A549 (cell line): ENCODE data around the gene KCNK16. TPM values are rescaled to one million over a fixed set of nuclear protein-coding genes. Genes with fewer than 3 reads are reported as not detected.

Source experiments
- ATAC-seq, 2 experiments: fragments of 200-7000 bp in 1 of 2; fragments of >200 bp in 1 of 2; cut with Nextera tagmentation in 1 of 2; cut with Tn5 transposase in 1 of 2; 3 replicates each; pipeline versions ENCODE4 v1.8.0 to v1.9.1; 2018 to 2020; ENCODE audit warnings: mild to moderate bottlenecking in 1 of 2, moderate library complexity in 1 of 2
- CTCF ChIA-PET: fragments of 300-600 bp; sonication (Branson Sonifier 250); formaldehyde crosslinking; extraction: SDS; loops from one replicate; lab custom pipeline; 2021; ENCODE audit warnings: antibody characterized with exemption, inconsistent platforms; lab: Yijun Ruan, JAX
- POLR2A ChIA-PET: fragments of 350-600 bp; formaldehyde crosslinking; extraction: SDS; loops from one replicate; lab custom pipeline; 2021; ENCODE audit warnings: antibody characterized with exemption, inconsistent platforms; lab: Yijun Ruan, JAX
- DNase-seq, 2 experiments: peaks; one replicate each; pipeline versions ENCODE4 v3.0.0 to v3.0.0-alpha.2; 2011 to 2016; ENCODE audit warnings: low read depth in 1 of 2, low spot score in 1 of 2
- FAIRE-seq: peaks from 2 replicates; lab custom pipeline; 2011; peaks lifted over from hg19 to GRCh38; lab: Jason Lieb, UNC
- H3K27ac ChIP-seq, 2 experiments: fragments of >200 bp; sonication (Bioruptor Twin); formaldehyde crosslinking; 3 replicates each; pipeline ENCODE4 v1.5.1; 2016 to 2017
- H3K4me1 ChIP-seq: fragments of >200 bp; sonication (Bioruptor Twin); formaldehyde crosslinking; 3 replicates; pipeline ENCODE4 v1.6.1; 2016
- H3K4me2 ChIP-seq: fragments of >200 bp; sonication (Bioruptor Twin); formaldehyde crosslinking; 3 replicates; pipeline ENCODE4 v1.6.1; 2016
- H3K4me3 ChIP-seq: fragments of >200 bp; sonication (Bioruptor Twin); formaldehyde crosslinking; 3 replicates; pipeline ENCODE4 v1.5.1; 2016
- H3K9me3 ChIP-seq: fragments of >200 bp; sonication (Bioruptor Twin); formaldehyde crosslinking; 3 replicates; pipeline ENCODE4 v1.6.1; 2016
- CEBPB ChIP-seq, 2 experiments: fragments of >200 bp in 1 of 2; sonication (Bioruptor Twin) in 1 of 2; formaldehyde crosslinking in 1 of 2; IDR thresholded peaks; 2 replicates each; pipeline ENCODE4 v1.6.1; 2012 to 2016
- EHF ChIP-seq: fragments of 250-450 bp; sonication (Bioruptor Pico); IDR thresholded peaks from 2 replicates; pipeline ENCODE4 v1.5.0; 2020; ENCODE audit warnings: mild to moderate bottlenecking
- EP300 ChIP-seq, 2 experiments: fragments of >200 bp; sonication (Bioruptor Twin); formaldehyde crosslinking; IDR thresholded peaks; 2 replicates in 1 of 2; 3 replicates in 1 of 2; pipeline ENCODE4 v1.6.1; 2016 to 2017
- FOSB ChIP-seq: fragments of 250-450 bp; sonication (Bioruptor Pico); IDR thresholded peaks from 2 replicates; pipeline ENCODE4 v1.5.0; 2020; ENCODE audit warnings: mild to moderate bottlenecking, moderate library complexity
- FOXS1 ChIP-seq: fragments of 250-450 bp; sonication (Bioruptor Pico); IDR thresholded peaks from 2 replicates; pipeline ENCODE4 v1.5.0; 2020; ENCODE audit warnings: mild to moderate bottlenecking, moderate library complexity
- HMGXB4 ChIP-seq: fragments of 250-450 bp; sonication (Bioruptor Pico); IDR thresholded peaks from 2 replicates; pipeline ENCODE4 v1.5.0; 2021; ENCODE audit warnings: mild to moderate bottlenecking, moderate library complexity, borderline replicate concordance
- HOXB5 ChIP-seq: fragments of 250-450 bp; sonication (Bioruptor Pico); IDR thresholded peaks from 2 replicates; pipeline ENCODE4 v1.5.0; 2020; ENCODE audit warnings: mild to moderate bottlenecking, moderate library complexity
- KDM5A ChIP-seq: fragments of 200-600 bp; sonication (generic); IDR thresholded peaks from 2 replicates; pipeline ENCODE4 v1.6.1; 2016; ENCODE audit warnings: antibody characterized with exemption, mild to moderate bottlenecking
- MYC ChIP-seq: IDR thresholded peaks from 2 replicates; pipeline ENCODE4 v1.6.1; 2012; ENCODE audit warnings: mild to moderate bottlenecking, inconsistent platforms, low read length, improper control_type of control experiment, borderline replicate concordance
- PHF8 ChIP-seq: fragments of 200-600 bp; sonication (generic); IDR thresholded peaks from 2 replicates; pipeline ENCODE4 v1.6.1; 2016; ENCODE audit warnings: low read depth, mild to moderate bottlenecking, antibody characterized with exemption, moderate library complexity, borderline replicate concordance
- POLR2A ChIP-seq: IDR thresholded peaks from 2 replicates; pipeline ENCODE4 v1.6.1; 2012; ENCODE audit warnings: mild to moderate bottlenecking, low read length
- REST ChIP-seq: fragments of 200-600 bp; sonication (generic); IDR thresholded peaks from 2 replicates; pipeline ENCODE4 v1.6.1; 2016; ENCODE audit warnings: antibody characterized with exemption, mild to moderate bottlenecking, moderate library complexity
- RNF2 ChIP-seq: fragments of 200-600 bp; sonication (generic); IDR thresholded peaks from 2 replicates; pipeline ENCODE4 v1.6.1; 2016; ENCODE audit warnings: low read depth, mild to moderate bottlenecking, antibody characterized with exemption, moderate library complexity, borderline replicate concordance
- WGBS: methylation state at CpG from one replicate; pipeline ENCODE4 v1.1.6; 2017; ENCODE audit errors: missing lambda C conversion rate; 5-methylcytosine and 5-hydroxymethylcytosine counted together
- polyA plus RNA-seq, 4 experiments: library from polyadenylated mRNA; depleted of rRNA in 3 of 4; stranded (reverse); fragments of >200 nt; fragmentation: RNase III in 1 of 4; extraction: RNeasy Plus Mini Kit Qiagen cat#74134 plus additional on column Dnase treatment in 1 of 4; gene quantifications; 2 replicates in 3 of 4; 3 replicates in 1 of 4; pipeline ENCODE4 v1.2.3, GENCODE V29; 2011 to 2017
- TF ChIP-seq, protein P1 (sequence below): fragments of >200 bp; sonication (Bioruptor Twin); formaldehyde crosslinking; IDR thresholded peaks from 3 replicates; pipeline ENCODE4 v1.6.1; 2016
- TF ChIP-seq, protein P2 (sequence below): fragments of 150-350 bp; IDR thresholded peaks from 2 replicates; pipeline ENCODE4 v1.6.1; 2014; ENCODE audit warnings: low read depth, mild to moderate bottlenecking, low read length

Gene KCNK16
- polyA plus RNA-seq, 2 of the 4 experiments (the other 2 are of a cell fraction), result not detected

GRCh38 chr6:39319621-39320362, 2.7 kb downstream of the KCNK16 start:
- ATAC-seq (no peak), FAIRE-seq (no peak), DNase-seq (no peak)
- Histone ChIP-seq H3K9me3 (no peaks in the 10 kb centered on the region), H3K27ac (no peak overlapping the region), H3K4me1 (no peaks in the 10 kb centered on the region), H3K4me2 (no peak overlapping the region), H3K4me3 (no peak overlapping the region)
- no peak for TF ChIP-seq EHF (CRISPR knock-in tag)
- TF ChIP-seq MYC, result no peak
- ChIA-PET CTCF (interaction anchor here (1.1 to 1.9 kb wide), 2 partner anchors 16 to 17 kb away, joined by 3 to 7 read pairs; no protein-coding TSS in a partner anchor), POLR2A (no interaction called here)
- WGBS, result 27% methylated on average over 11 of the region's 13 CpGs

DNA sequence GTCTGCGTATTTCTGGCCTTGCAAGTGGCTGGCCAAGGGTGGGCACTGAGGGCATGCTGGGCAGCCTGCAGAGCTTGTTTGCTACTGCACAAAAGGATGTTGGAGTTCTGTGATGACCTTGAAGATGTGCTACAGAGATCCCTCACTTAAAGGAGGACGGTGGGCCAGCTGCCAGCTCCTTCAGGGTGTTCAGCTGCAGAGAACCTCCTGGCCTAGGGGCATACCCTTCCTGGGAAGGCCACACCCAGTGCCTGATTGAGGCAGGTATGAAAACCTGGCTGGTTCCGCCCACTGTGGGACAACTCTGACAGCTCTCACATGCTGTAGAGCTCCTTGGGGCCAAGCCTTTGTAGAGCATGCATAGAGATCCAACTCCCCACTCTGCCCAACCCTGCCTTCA, 5.2 kb downstream of the KCNK16 start:
- no peaks in the 10 kb centered on the region for H3K9me3 ChIP-seq
- no peak overlapping the region for H3K4me3 ChIP-seq
- H3K27ac ChIP-seq, result no peak overlapping the region
- POLR2A ChIA-PET, result no interaction called here
- WGBS, result 0% methylated on average over 3 of the region's 3 CpGs
- no peak for DNase-seq
- no peak overlapping the region for H3K4me2 ChIP-seq
- FAIRE-seq, result no peak
- TF ChIP-seq POLR2A, result no peak
- no peak for TF ChIP-seq RNF2
- TF ChIP-seq MYC, result no peak
- no peak for ATAC-seq
- CTCF ChIA-PET, result no interaction called here
- H3K4me1 ChIP-seq, result no peaks in the 10 kb centered on the region

GRCh38 chr6:39314273-39314795, 8.2 kb downstream of the KCNK16 start, which contains the start of gene KCNK17:
TSS of gene KCNK17 (minus strand) at chr6:39314419. CDS start at chr6:39314320, 99 bp downstream.
- H3K4me1 ChIP-seq, result no peaks in the 10 kb centered on the region
- peak within 1 kb of the TSS; percentile 21; the same call in 1 of the 3 replicates for H3K4me3 ChIP-seq
- H3K4me2 ChIP-seq, result peak within 1 kb of the TSS; percentile 62
- CTCF ChIA-PET, result interaction anchor here (1.1 to 10.0 kb wide), 4 partner anchors 10 to 148 kb away, joined by 3 to 108 read pairs (median 4); no protein-coding TSS in a partner anchor
- 17% methylated on average over 7 of the region's 28 CpGs for WGBS
- no peak within 1 kb of the TSS for H3K27ac ChIP-seq
- TF ChIP-seq PHF8 (no peak), KDM5A (no peak), FOSB (CRISPR knock-in tag) (no peak), HMGXB4 (CRISPR knock-in tag) (no peak), CEBPB (IDR thresholded peaks at IDR 0.05) (no peak), REST (no peak), EP300 (IDR thresholded peaks at IDR 0.05) (no peak), FOXS1 (CRISPR knock-in tag) (no peak), HOXB5 (CRISPR knock-in tag) (no peak)
- TF ChIP-seq, protein P1, sequence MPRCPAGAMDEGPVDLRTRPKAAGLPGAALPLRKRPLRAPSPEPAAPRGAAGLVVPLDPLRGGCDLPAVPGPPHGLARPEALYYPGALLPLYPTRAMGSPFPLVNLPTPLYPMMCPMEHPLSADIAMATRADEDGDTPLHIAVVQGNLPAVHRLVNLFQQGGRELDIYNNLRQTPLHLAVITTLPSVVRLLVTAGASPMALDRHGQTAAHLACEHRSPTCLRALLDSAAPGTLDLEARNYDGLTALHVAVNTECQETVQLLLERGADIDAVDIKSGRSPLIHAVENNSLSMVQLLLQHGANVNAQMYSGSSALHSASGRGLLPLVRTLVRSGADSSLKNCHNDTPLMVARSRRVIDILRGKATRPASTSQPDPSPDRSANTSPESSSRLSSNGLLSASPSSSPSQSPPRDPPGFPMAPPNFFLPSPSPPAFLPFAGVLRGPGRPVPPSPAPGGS, result no peak
- TF ChIP-seq, protein P2, sequence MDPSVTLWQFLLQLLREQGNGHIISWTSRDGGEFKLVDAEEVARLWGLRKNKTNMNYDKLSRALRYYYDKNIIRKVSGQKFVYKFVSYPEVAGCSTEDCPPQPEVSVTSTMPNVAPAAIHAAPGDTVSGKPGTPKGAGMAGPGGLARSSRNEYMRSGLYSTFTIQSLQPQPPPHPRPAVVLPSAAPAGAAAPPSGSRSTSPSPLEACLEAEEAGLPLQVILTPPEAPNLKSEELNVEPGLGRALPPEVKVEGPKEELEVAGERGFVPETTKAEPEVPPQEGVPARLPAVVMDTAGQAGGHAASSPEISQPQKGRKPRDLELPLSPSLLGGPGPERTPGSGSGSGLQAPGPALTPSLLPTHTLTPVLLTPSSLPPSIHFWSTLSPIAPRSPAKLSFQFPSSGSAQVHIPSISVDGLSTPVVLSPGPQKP, result no peak
- TF ChIP-seq, all 56 proteins: peak for 0
- FAIRE-seq (no peak), ATAC-seq (peak in 1 of 2 experiments; percentile 11; a peak in 1 of 6 replicates), DNase-seq (no peak)
- H3K9me3 ChIP-seq, result no peaks in the 10 kb centered on the region
- POLR2A ChIA-PET, result no interaction called here
